Measurements from ENCODE around the gene ARHGEF12.
A peak's percentile ranks its signal among the peaks of the same experiment; 100 is the strongest.

The ARHGEF12 gene

DNA sequence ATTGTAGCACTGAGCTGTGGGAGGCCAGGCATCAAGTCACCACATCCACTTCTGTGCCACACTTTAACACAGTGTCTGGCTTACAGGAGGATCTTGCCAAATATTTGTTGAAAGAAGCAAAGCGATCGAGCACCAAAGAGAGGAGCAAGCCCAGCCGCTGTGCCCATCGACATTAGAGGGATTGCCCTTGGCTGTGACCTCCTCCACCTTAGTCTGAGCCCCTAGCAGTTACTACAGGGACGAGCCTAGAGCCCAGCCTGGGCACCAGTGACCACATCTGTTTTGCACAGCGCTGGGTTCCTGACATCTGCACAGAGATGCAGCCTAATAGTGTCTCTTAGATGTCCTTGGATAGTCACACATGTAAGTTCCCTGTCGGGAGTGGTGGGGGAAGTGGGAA lies 193.0 kb downstream of the ARHGEF12 start:
- TF ChIP-seq, protein P1, sequence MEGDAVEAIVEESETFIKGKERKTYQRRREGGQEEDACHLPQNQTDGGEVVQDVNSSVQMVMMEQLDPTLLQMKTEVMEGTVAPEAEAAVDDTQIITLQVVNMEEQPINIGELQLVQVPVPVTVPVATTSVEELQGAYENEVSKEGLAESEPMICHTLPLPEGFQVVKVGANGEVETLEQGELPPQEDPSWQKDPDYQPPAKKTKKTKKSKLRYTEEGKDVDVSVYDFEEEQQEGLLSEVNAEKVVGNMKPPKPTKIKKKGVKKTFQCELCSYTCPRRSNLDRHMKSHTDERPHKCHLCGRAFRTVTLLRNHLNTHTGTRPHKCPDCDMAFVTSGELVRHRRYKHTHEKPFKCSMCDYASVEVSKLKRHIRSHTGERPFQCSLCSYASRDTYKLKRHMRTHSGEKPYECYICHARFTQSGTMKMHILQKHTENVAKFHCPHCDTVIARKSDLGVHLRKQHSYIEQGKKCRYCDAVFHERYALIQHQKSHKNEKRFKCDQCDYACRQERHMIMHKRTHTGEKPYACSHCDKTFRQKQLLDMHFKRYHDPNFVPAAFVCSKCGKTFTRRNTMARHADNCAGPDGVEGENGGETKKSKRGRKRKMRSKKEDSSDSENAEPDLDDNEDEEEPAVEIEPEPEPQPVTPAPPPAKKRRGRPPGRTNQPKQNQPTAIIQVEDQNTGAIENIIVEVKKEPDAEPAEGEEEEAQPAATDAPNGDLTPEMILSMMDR (conservative IDR thresholded peaks at IDR 0.05; ENCODE audit: control insufficient read depth, insufficient read depth, low read depth, low read length) = no peak
- H3K4me3 ChIP-seq (ENCODE audit: control insufficient read depth, low read depth, low read length) = no peak overlapping the region
- DNase-seq (ENCODE audit: low read depth) = no peak

GRCh38 chr11:120529911-120530310 lies 193.7 kb downstream of the ARHGEF12 start:
- TF ChIP-seq, protein P1 (conservative IDR thresholded peaks at IDR 0.05; ENCODE audit: control insufficient read depth, insufficient read depth, low read depth, low read length) = no peak
- DNase-seq (ENCODE audit: low read depth) = no peak
- no peak overlapping the region for H3K4me3 ChIP-seq (ENCODE audit: control insufficient read depth, low read depth, low read length)

- TF ChIP-seq, protein P1 (conservative IDR thresholded peaks at IDR 0.05; ENCODE audit: control insufficient read depth, insufficient read depth, low read depth, low read length) = no peak
- no peak overlapping the region for H3K4me3 ChIP-seq (ENCODE audit: control insufficient read depth, low read depth, low read length)
- DNase-seq (ENCODE audit: low read depth) = peak; percentile 58
These were observed 196.0 kb downstream of the ARHGEF12 start for GRCh38 chr11:120532082-120532831.

DNA sequence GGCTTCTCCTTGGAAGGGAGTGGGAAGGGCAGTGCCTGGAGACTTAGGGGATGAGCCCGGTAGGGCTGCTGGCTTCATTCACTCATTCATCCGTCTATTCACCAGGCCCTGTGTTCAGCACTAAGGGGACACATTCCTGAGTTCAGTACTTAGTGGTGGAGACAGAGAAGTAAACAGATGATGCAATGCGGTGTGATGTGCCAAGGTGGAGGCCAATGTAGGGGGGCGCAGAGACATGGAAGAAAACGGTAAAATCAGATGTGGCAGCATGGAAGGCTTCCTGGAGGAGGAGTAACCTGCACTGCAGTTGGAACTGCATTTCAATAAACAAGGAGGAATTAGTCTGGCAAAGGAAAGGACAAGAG lies 196.6 kb downstream of the ARHGEF12 start:
- DNase-seq (ENCODE audit: low read depth) = no peak
- no peak overlapping the region for H3K4me3 ChIP-seq (ENCODE audit: control insufficient read depth, low read depth, low read length)
- TF ChIP-seq, protein P1 (conservative IDR thresholded peaks at IDR 0.05; ENCODE audit: control insufficient read depth, insufficient read depth, low read depth, low read length) = no peak

DNA sequence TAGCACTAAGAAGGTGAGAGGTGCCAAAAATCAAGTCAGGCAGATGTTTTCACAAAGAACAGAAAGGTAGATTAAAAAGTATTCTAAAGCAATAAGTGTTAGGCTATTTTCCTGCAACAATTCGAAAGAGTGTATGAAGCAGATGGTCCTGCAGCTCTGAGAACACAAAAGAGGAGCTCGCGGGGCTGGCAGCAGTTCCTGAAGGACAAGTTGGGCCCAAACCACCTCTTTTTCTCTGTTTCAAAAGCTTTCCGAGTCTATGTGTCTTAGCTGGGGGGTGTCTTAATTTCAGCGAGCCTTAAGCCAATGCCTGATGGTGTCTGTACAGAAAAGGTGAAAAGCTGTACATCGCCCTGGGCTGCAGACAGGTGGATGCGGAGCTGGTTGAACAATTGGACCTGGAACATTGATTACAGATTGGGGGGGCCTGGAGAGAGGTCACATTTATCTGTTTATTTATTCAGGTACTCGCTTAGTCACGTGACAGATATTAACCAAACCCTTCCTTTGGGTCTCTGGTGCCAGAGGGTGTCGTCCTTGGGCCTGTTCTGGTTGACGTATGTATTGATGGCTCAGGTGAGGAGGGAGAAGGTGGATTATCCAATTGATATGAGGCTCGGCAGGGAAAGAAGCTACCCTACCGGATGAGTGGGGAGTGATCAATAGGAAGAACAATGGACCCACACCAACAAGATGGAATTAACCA lies 200.0 kb downstream of the ARHGEF12 start:
- TF ChIP-seq, protein P1 (conservative IDR thresholded peaks at IDR 0.05; ENCODE audit: control insufficient read depth, insufficient read depth, low read depth, low read length) = no peak
- no peak for DNase-seq (ENCODE audit: low read depth)

DNA sequence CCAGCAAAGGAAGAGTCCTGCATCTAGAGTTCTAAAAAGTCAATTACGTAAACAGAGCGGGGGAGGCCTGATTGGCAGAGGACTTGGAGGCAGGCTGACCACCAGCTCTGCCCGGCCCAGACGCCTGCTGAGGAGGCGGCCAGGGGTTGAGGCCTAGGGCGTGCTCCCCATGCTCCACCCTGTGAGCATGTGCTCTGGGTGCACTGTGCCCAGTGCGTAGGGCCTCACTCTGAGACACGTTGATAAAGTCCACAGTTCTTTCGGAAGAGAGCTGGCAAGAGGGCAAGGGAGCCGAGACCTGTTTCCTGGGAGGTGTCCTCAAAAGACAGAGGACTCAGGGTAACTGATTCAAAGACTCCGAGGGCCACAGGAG lies 200.6 kb downstream of the ARHGEF12 start:
- TF ChIP-seq, protein P1 (conservative IDR thresholded peaks at IDR 0.05; ENCODE audit: control insufficient read depth, insufficient read depth, low read depth, low read length) = no peak
- H3K4me3 ChIP-seq (ENCODE audit: control insufficient read depth, low read depth, low read length) = no peak overlapping the region
- DNase-seq (ENCODE audit: low read depth) = no peak

More for the DNA sequence above, 200.0 kb downstream of the ARHGEF12 start:
- no peak overlapping the region for H3K4me3 ChIP-seq (ENCODE audit: control insufficient read depth, low read depth, low read length)

Measured in fibroblast of mammary gland (primary cell).